Neural progenitor cell (in vitro differentiated cells): Measurements from ENCODE around the gene PEAK1.

ENCODE experiments used
- EZH2 ChIP-seq: fragments of 200-600 bp; sonication (generic); IDR thresholded peaks from 2 replicates; pipeline ENCODE4 v1.6.1; 2017; ENCODE audit warnings: antibody characterized with exemption, mild to moderate bottlenecking, moderate library complexity
- EZH2phosphoT487 ChIP-seq: fragments of 200-600 bp; sonication (generic); IDR thresholded peaks from 2 replicates; pipeline ENCODE4 v1.6.1; 2017; ENCODE audit warnings: antibody characterized with exemption
- TF ChIP-seq, protein P1 (sequence below): fragments of 200-600 bp; sonication (generic); IDR thresholded peaks from 2 replicates; pipeline ENCODE4 v1.5.1; 2017; ENCODE audit warnings: antibody characterized with exemption, mild to moderate bottlenecking

DNA sequence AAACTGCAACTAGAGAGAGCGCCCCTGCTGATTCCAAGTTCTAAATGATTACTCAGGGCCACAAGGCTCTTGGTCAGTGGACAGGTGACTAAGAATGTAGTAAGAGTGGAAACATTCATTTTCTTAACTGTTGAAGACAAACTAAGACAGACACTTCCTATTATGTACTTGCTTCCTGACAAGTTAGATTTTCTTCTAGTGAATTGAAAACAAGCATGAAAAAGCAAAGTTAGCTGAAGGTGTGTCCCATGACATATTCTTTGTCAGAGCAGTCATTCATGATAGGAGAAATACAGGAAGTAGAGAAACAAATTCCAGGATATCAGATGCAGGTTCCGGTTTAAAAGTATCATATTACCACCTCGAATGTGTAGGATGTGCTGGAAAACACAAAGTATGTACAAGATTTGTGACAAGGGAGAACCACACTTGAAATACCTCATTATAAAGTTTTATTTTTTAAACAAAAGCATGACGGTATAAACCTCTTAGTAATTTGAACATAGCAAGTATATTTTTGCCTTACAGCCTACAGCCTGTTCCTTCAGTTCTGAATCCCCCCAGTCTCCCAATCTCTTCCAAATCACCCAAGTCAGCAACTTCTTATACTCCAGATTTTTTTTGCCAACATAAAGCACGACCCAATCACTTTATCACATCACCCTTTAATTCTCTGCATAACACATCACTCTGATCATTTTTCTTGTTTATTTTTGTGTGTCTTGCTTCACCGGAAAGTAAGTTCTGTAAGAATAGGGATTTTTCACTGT lies 355.2 kb downstream of the PEAK1 start:
- TF ChIP-seq EZH2 (no peak), EZH2phosphoT487 (no peak)
- TF ChIP-seq, protein P1, sequence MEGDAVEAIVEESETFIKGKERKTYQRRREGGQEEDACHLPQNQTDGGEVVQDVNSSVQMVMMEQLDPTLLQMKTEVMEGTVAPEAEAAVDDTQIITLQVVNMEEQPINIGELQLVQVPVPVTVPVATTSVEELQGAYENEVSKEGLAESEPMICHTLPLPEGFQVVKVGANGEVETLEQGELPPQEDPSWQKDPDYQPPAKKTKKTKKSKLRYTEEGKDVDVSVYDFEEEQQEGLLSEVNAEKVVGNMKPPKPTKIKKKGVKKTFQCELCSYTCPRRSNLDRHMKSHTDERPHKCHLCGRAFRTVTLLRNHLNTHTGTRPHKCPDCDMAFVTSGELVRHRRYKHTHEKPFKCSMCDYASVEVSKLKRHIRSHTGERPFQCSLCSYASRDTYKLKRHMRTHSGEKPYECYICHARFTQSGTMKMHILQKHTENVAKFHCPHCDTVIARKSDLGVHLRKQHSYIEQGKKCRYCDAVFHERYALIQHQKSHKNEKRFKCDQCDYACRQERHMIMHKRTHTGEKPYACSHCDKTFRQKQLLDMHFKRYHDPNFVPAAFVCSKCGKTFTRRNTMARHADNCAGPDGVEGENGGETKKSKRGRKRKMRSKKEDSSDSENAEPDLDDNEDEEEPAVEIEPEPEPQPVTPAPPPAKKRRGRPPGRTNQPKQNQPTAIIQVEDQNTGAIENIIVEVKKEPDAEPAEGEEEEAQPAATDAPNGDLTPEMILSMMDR = no peak
